Astrocyte (in vitro differentiated cells and primary cell): ENCODE results near the gene USP9X. TPM values are rescaled to one million over a fixed set of nuclear protein-coding genes. Genes with fewer than 3 reads are reported as not detected.

Experiments used
- DNase-seq: peaks from one replicate; pipeline ENCODE4 v3.0.0-alpha.2; 2010; ENCODE audit warnings: low read depth
- FAIRE-seq: peaks from 2 replicates; lab custom pipeline; 2011; peaks lifted over from hg19 to GRCh38; lab: Jason Lieb, UNC
- H2AFZ ChIP-seq: 2 replicates; pipeline ENCODE4 v1.6.0; 2012; ENCODE audit warnings: low read depth, low read length, inconsistent platforms
- H3K27ac ChIP-seq: 2 replicates; pipeline ENCODE4 v1.5.1; 2011; ENCODE audit warnings: low read depth, low read length, inconsistent platforms
- H3K27me3 ChIP-seq: 2 replicates; pipeline ENCODE4 v1.6.0; 2011; ENCODE audit warnings: low read length, inconsistent platforms; ENCODE audit not compliant: insufficient read depth
- H3K36me3 ChIP-seq: 2 replicates; pipeline ENCODE4 v1.5.1; 2011; ENCODE audit warnings: low read length, inconsistent platforms; ENCODE audit not compliant: insufficient read depth
- H3K4me1 ChIP-seq: 2 replicates; pipeline ENCODE4 v1.5.1; 2011; ENCODE audit warnings: low read length, inconsistent platforms; ENCODE audit not compliant: insufficient read depth
- H3K4me2 ChIP-seq: 2 replicates; pipeline ENCODE4 v1.6.0; 2012; ENCODE audit warnings: low read length, inconsistent platforms
- H3K4me3 ChIP-seq: 2 replicates; pipeline ENCODE4 v1.5.1; 2011; ENCODE audit warnings: low read depth, mild to moderate bottlenecking, low read length, inconsistent platforms; ENCODE audit not compliant: insufficient read depth
- H3K79me2 ChIP-seq: 2 replicates; pipeline ENCODE4 v1.6.0; 2012; ENCODE audit warnings: mild to moderate bottlenecking, low read length, inconsistent platforms; ENCODE audit not compliant: insufficient read depth
- H3K9ac ChIP-seq: 2 replicates; pipeline ENCODE4 v1.6.0; 2012; ENCODE audit warnings: mild to moderate bottlenecking, low read length, inconsistent platforms
- H3K9me3 ChIP-seq: 2 replicates; pipeline ENCODE4 v1.5.1; 2012; ENCODE audit warnings: low read depth, mild to moderate bottlenecking, low read length, inconsistent platforms; ENCODE audit not compliant: insufficient read depth
- H4K20me1 ChIP-seq: 2 replicates; pipeline ENCODE4 v1.6.0; 2012; ENCODE audit warnings: low read length, inconsistent platforms; ENCODE audit not compliant: insufficient read depth
- H3K27ac Mint-ChIP-seq: one replicate; pipeline ENCODE4 v1.8.0; 2021; ENCODE audit warnings: mild to moderate bottlenecking, mixed read lengths; ENCODE audit not compliant: unreplicated experiment
- H3K27me3 Mint-ChIP-seq: one replicate; pipeline ENCODE4 v1.8.0; 2021; ENCODE audit warnings: low read depth, mixed read lengths; ENCODE audit not compliant: unreplicated experiment
- H3K36me3 Mint-ChIP-seq: one replicate; pipeline ENCODE4 v1.8.0; 2021; ENCODE audit warnings: low read depth, mixed read lengths; ENCODE audit not compliant: unreplicated experiment
- H3K4me1 Mint-ChIP-seq: one replicate; pipeline ENCODE4 v1.8.0; 2021; ENCODE audit warnings: low read depth, mixed read lengths; ENCODE audit not compliant: unreplicated experiment
- H3K4me3 Mint-ChIP-seq: one replicate; pipeline ENCODE4 v1.8.0; 2021; ENCODE audit warnings: mild to moderate bottlenecking, moderate library complexity, mixed read lengths; ENCODE audit not compliant: unreplicated experiment
- H3K9me3 Mint-ChIP-seq: one replicate; pipeline ENCODE4 v1.8.0; 2021; ENCODE audit warnings: mild to moderate bottlenecking, mixed read lengths; ENCODE audit not compliant: unreplicated experiment
- EZH2 ChIP-seq: IDR thresholded peaks from 2 replicates; pipeline ENCODE4 v1.6.1; 2012; ENCODE audit warnings: mild to moderate bottlenecking, low read length, inconsistent platforms; ENCODE audit not compliant: insufficient read depth
- total RNA-seq: library from RNA; stranded (reverse); gene quantifications from 2 replicates; pipeline ENCODE4 v1.2.1, GENCODE V29; 2021
- TF ChIP-seq, protein P1 (sequence below): IDR thresholded peaks from 2 replicates; pipeline ENCODE4 v1.5.1; 2011; ENCODE audit warnings: low read depth, mild to moderate bottlenecking, inconsistent platforms, low read length, moderate library complexity; ENCODE audit not compliant: insufficient read depth

The USP9X gene
- total RNA-seq, 1 donor from 2014 or later: 112 TPM

GRCh38 chrX:41095908-41096307 lies 10.7 kb downstream of the USP9X start:
- DNase-seq (no peak), FAIRE-seq (peak; percentile 81)
- H3K9me3 Mint-ChIP-seq: no peaks in the 10 kb centered on the region
- no peaks in the 10 kb centered on the region for H3K27me3 Mint-ChIP-seq
- H3K36me3 Mint-ChIP-seq: no peaks in the 10 kb centered on the region
- H2AFZ ChIP-seq: no peak overlapping the region
- H3K9me3 ChIP-seq: no peaks in the 10 kb centered on the region
- H3K4me1 Mint-ChIP-seq: peaks cover 34% of the 10 kb centered on the region
- H3K9ac ChIP-seq: no peak overlapping the region
- peak overlapping the region; percentile 8 for H3K4me2 ChIP-seq
- no peaks in the 10 kb centered on the region for H3K4me1 ChIP-seq
- peaks cover 91% of the 10 kb centered on the region for H4K20me1 ChIP-seq
- H3K27ac Mint-ChIP-seq: no peak overlapping the region
- H3K27ac ChIP-seq: no peak overlapping the region
- no peaks in the 10 kb centered on the region for H3K36me3 ChIP-seq
- TF ChIP-seq, protein P1, sequence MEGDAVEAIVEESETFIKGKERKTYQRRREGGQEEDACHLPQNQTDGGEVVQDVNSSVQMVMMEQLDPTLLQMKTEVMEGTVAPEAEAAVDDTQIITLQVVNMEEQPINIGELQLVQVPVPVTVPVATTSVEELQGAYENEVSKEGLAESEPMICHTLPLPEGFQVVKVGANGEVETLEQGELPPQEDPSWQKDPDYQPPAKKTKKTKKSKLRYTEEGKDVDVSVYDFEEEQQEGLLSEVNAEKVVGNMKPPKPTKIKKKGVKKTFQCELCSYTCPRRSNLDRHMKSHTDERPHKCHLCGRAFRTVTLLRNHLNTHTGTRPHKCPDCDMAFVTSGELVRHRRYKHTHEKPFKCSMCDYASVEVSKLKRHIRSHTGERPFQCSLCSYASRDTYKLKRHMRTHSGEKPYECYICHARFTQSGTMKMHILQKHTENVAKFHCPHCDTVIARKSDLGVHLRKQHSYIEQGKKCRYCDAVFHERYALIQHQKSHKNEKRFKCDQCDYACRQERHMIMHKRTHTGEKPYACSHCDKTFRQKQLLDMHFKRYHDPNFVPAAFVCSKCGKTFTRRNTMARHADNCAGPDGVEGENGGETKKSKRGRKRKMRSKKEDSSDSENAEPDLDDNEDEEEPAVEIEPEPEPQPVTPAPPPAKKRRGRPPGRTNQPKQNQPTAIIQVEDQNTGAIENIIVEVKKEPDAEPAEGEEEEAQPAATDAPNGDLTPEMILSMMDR: no peak
- TF ChIP-seq EZH2: no peak
- H3K4me3 ChIP-seq: no peak overlapping the region
- H3K27me3 ChIP-seq: no peaks in the 10 kb centered on the region
- H3K4me3 Mint-ChIP-seq: no peak overlapping the region
- H3K79me2 ChIP-seq: peaks cover 100% of the 10 kb centered on the region

- H3K79me2 ChIP-seq: peaks cover 100% of the 10 kb centered on the region
- no peaks in the 10 kb centered on the region for H3K9me3 Mint-ChIP-seq
Measured at GRCh38 chrX:41096339-41096955, 11.2 kb downstream of the USP9X start.

DNA sequence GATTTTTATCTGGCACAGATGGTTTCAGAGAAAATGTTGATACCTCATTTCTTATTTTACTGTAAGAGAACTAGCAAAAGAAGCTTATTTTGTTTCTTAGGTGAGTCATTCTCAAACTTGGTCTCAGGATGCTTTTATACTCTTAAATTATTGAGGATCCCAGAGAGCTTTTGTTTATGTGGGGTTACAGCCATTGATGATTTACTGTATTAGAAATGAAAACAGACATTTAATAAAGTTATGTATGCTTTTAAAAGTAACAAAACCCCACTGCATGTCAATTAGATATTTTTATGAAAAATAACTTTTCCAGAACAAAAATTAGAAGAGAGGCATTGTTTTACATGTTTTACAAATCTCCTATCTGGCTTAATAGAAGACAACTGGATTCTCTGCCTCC lies 12.1 kb downstream of the USP9X start:
- H3K79me2 ChIP-seq: peaks cover 100% of the 10 kb centered on the region
- H3K4me1 ChIP-seq: no peaks in the 10 kb centered on the region
- no peaks in the 10 kb centered on the region for H3K27me3 ChIP-seq
- no peak overlapping the region for H3K9ac ChIP-seq
- no peaks in the 10 kb centered on the region for H3K36me3 Mint-ChIP-seq
- H3K4me2 ChIP-seq: no peak overlapping the region
- no peaks in the 10 kb centered on the region for H3K27me3 Mint-ChIP-seq
- FAIRE-seq: no peak
- H3K4me3 ChIP-seq: no peak overlapping the region
- H2AFZ ChIP-seq: no peak overlapping the region
- TF ChIP-seq, protein P1: no peak
- no peak overlapping the region for H3K4me3 Mint-ChIP-seq
- H3K9me3 ChIP-seq: no peaks in the 10 kb centered on the region
- H3K4me1 Mint-ChIP-seq: peaks cover 27% of the 10 kb centered on the region
- no peak overlapping the region for H3K27ac Mint-ChIP-seq
- no peak overlapping the region for H3K27ac ChIP-seq
- DNase-seq: no peak
- peaks cover 79% of the 10 kb centered on the region for H4K20me1 ChIP-seq
- H3K36me3 ChIP-seq: no peaks in the 10 kb centered on the region
- no peaks in the 10 kb centered on the region for H3K9me3 Mint-ChIP-seq

More at GRCh38 chrX:41096339-41096955, 11.2 kb downstream of the USP9X start:
- Mint-ChIP-seq H3K27ac (peak overlapping the region; percentile 53), H3K36me3 (no peaks in the 10 kb centered on the region), H3K4me1 (peaks cover 32% of the 10 kb centered on the region), H3K27me3 (no peaks in the 10 kb centered on the region), H3K4me3 (peak overlapping the region; percentile 14)
- H4K20me1 ChIP-seq: peaks cover 86% of the 10 kb centered on the region
- no peaks in the 10 kb centered on the region for H3K9me3 ChIP-seq
- no peak overlapping the region for H2AFZ ChIP-seq
- no peak for DNase-seq
- no peak overlapping the region for H3K9ac ChIP-seq
- no peaks in the 10 kb centered on the region for H3K4me1 ChIP-seq
- no peak overlapping the region for H3K27ac ChIP-seq
- H3K36me3 ChIP-seq: no peaks in the 10 kb centered on the region
- H3K4me3 ChIP-seq: no peak overlapping the region
- no peak for FAIRE-seq
- no peaks in the 10 kb centered on the region for H3K27me3 ChIP-seq
- TF ChIP-seq, protein P1: no peak
- TF ChIP-seq EZH2: no peak
- H3K4me2 ChIP-seq: no peak overlapping the region
